OCI-LY7 (cell line): Measurements from ENCODE around the gene SUSD4.

Experiments
- EZH2phosphoT487 ChIP-seq: fragments of 200-600 bp; sonication (generic); IDR thresholded peaks from 2 replicates; pipeline ENCODE4 v1.6.1; 2018; ENCODE audit warnings: low read depth, borderline replicate concordance, mild to moderate bottlenecking, mixed run types, antibody characterized with exemption, low read length, moderate library complexity, mixed read lengths
- TF ChIP-seq, protein P1 (sequence below): fragments of 200-600 bp; sonication (generic); conservative IDR thresholded peaks from 2 replicates; pipeline ENCODE4 v1.5.1; 2014; ENCODE audit warnings: mild to moderate bottlenecking, antibody characterized with exemption, low read length, moderate library complexity, mixed read lengths

- TF ChIP-seq, protein P1, sequence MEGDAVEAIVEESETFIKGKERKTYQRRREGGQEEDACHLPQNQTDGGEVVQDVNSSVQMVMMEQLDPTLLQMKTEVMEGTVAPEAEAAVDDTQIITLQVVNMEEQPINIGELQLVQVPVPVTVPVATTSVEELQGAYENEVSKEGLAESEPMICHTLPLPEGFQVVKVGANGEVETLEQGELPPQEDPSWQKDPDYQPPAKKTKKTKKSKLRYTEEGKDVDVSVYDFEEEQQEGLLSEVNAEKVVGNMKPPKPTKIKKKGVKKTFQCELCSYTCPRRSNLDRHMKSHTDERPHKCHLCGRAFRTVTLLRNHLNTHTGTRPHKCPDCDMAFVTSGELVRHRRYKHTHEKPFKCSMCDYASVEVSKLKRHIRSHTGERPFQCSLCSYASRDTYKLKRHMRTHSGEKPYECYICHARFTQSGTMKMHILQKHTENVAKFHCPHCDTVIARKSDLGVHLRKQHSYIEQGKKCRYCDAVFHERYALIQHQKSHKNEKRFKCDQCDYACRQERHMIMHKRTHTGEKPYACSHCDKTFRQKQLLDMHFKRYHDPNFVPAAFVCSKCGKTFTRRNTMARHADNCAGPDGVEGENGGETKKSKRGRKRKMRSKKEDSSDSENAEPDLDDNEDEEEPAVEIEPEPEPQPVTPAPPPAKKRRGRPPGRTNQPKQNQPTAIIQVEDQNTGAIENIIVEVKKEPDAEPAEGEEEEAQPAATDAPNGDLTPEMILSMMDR, result no peak
- no peak for TF ChIP-seq EZH2phosphoT487
Measured at GRCh38 chr1:223179786-223180185, 184.2 kb downstream of the SUSD4 start.
